Mesenchymal stem cell (in vitro differentiated cells and primary cell): Measurements from ENCODE around the gene SNRPD3.

Experiments used
- DNase-seq: peaks from one replicate; pipeline ENCODE4 v3.0.0-alpha.2; 2013
- H2AFZ ChIP-seq: one replicate; pipeline ENCODE4 v1.6.1; 2013; ENCODE audit warnings: low read depth, mild to moderate bottlenecking, control low read depth, inconsistent platforms, low read length, moderate library complexity
- H2AK5ac ChIP-seq: 2 replicates; pipeline ENCODE4 v1.6.1; 2013; ENCODE audit warnings: low read length, moderate library complexity, mild to moderate bottlenecking, inconsistent platforms; ENCODE audit not compliant: severe bottlenecking
- H2BK120ac ChIP-seq: one replicate; pipeline ENCODE4 v1.6.1; 2013; ENCODE audit warnings: low read depth, mild to moderate bottlenecking, inconsistent platforms, low read length, moderate library complexity
- H2BK12ac ChIP-seq, 2 experiments: one replicate each; pipeline ENCODE4 v1.6.1; 2013; ENCODE audit warnings: inconsistent platforms in 2 of 2, low read length in 2 of 2, mild to moderate bottlenecking in 2 of 2, moderate library complexity in 2 of 2, control low read depth in 1 of 2
- H2BK15ac ChIP-seq: one replicate; pipeline ENCODE4 v1.6.1; 2013; ENCODE audit warnings: mild to moderate bottlenecking, low read depth, inconsistent platforms; ENCODE audit not compliant: poor library complexity, severe bottlenecking
- H2BK5ac ChIP-seq: 2 replicates; pipeline ENCODE4 v1.6.1; 2013; ENCODE audit warnings: low read depth, mild to moderate bottlenecking, low read length, control low read depth, inconsistent platforms; ENCODE audit not compliant: poor library complexity, severe bottlenecking
- H3K14ac ChIP-seq, 2 experiments: one replicate each; pipeline ENCODE4 v1.6.1; 2013; ENCODE audit warnings: inconsistent platforms in 2 of 2, low read length in 2 of 2, control low read depth in 1 of 2, mild to moderate bottlenecking in 1 of 2, moderate library complexity in 1 of 2
- H3K18ac ChIP-seq, 2 experiments: one replicate each; pipeline ENCODE4 v1.6.1; 2013; ENCODE audit warnings: inconsistent platforms in 2 of 2, low read length in 2 of 2, control low read depth in 1 of 2, low read depth in 1 of 2, mild to moderate bottlenecking in 1 of 2
- H3K23ac ChIP-seq, 2 experiments: one replicate each; pipeline ENCODE4 v1.6.1; 2013; ENCODE audit warnings: inconsistent platforms in 2 of 2, low read length in 2 of 2, mild to moderate bottlenecking in 2 of 2, moderate library complexity in 2 of 2, control low read depth in 1 of 2
- H3K27ac ChIP-seq: 2 replicates; pipeline ENCODE4 v1.5.1; 2013; ENCODE audit warnings: mild to moderate bottlenecking, moderate library complexity, low read length, control low read depth, inconsistent platforms; ENCODE audit not compliant: poor library complexity, severe bottlenecking
- H3K27me3 ChIP-seq, 2 experiments: 2 replicates each; pipeline versions ENCODE4 v1.6.1 to v1.7.0; 2013; ENCODE audit warnings: low read length in 2 of 2, mild to moderate bottlenecking in 2 of 2, moderate library complexity in 2 of 2, control low read depth in 1 of 2, inconsistent platforms in 1 of 2; ENCODE audit not compliant: control insufficient read depth in 1 of 2, insufficient read depth in 1 of 2
- H3K36me3 ChIP-seq, 2 experiments: 2 replicates each; pipeline versions ENCODE4 v1.6.1 to v1.7.0; 2013; ENCODE audit warnings: low read length in 2 of 2, control low read depth in 1 of 2, inconsistent platforms in 1 of 2, low read depth in 1 of 2, mild to moderate bottlenecking in 1 of 2; ENCODE audit not compliant: insufficient read depth in 2 of 2, control insufficient read depth in 1 of 2
- H3K4ac ChIP-seq, 2 experiments: one replicate each; pipeline ENCODE4 v1.6.1; 2013; ENCODE audit warnings: inconsistent platforms in 2 of 2, low read length in 2 of 2, mild to moderate bottlenecking in 2 of 2, moderate library complexity in 2 of 2, control low read depth in 1 of 2, low read depth in 1 of 2
- H3K4me1 ChIP-seq: 2 replicates; pipeline ENCODE4 v1.6.1; 2013; ENCODE audit warnings: low read depth, low read length, control low read depth; ENCODE audit not compliant: control insufficient read depth, insufficient read depth
- H3K4me2 ChIP-seq: 2 replicates; pipeline ENCODE4 v1.6.1; 2013; ENCODE audit warnings: low read length, mild to moderate bottlenecking, inconsistent platforms; ENCODE audit not compliant: poor library complexity, severe bottlenecking
- H3K4me3 ChIP-seq, 2 experiments: 2 replicates each; pipeline versions ENCODE4 v1.5.1 to v1.7.0; 2013; ENCODE audit warnings: low read length in 2 of 2, mild to moderate bottlenecking in 2 of 2, control low read depth in 1 of 2, low read depth in 1 of 2; ENCODE audit not compliant: insufficient read depth in 1 of 2
- H3K79me1 ChIP-seq: replicated peaks from 2 replicates; pipeline ENCODE4 v1.6.1; 2013; ENCODE audit warnings: mild to moderate bottlenecking, control low read depth, low read length, inconsistent platforms; ENCODE audit not compliant: poor library complexity, severe bottlenecking
- H3K9ac ChIP-seq: 2 replicates; pipeline ENCODE4 v1.7.0; 2013; ENCODE audit warnings: mild to moderate bottlenecking, low read length, moderate library complexity
- H3K9me3 ChIP-seq: 2 replicates; pipeline ENCODE4 v1.7.0; 2013; ENCODE audit warnings: mild to moderate bottlenecking, low read length; ENCODE audit not compliant: control insufficient read depth
- H4K8ac ChIP-seq: one replicate; pipeline ENCODE4 v1.6.1; 2013; ENCODE audit warnings: inconsistent platforms, mild to moderate bottlenecking, low read length, moderate library complexity
- H4K91ac ChIP-seq: one replicate; pipeline ENCODE4 v1.6.1; 2013; ENCODE audit warnings: mild to moderate bottlenecking, low read length, inconsistent platforms
- WGBS: methylation state at CpG from one replicate; pipeline ENCODE4 v1.1.7; 2013; ENCODE audit warnings: mixed read lengths; 5-methylcytosine and 5-hydroxymethylcytosine counted together

Gene SNRPD3

GRCh38 chr22:24540470-24540869 lies 15.3 kb upstream of the SNRPD3 start:
- H3K23ac ChIP-seq, result no peak overlapping the region
- WGBS, result 98% methylated on average over 2 of the region's 2 CpGs
- H3K27ac ChIP-seq, result no peak overlapping the region
- no peak overlapping the region for H3K14ac ChIP-seq
- no peak overlapping the region for H4K8ac ChIP-seq
- peaks cover 54 to 61% of the 10 kb centered on the region in 2 experiments for H3K36me3 ChIP-seq
- no peak overlapping the region for H3K4me3 ChIP-seq
- peaks cover 26% of the 10 kb centered on the region for H3K79me1 ChIP-seq
- H3K9me3 ChIP-seq, result no peaks in the 10 kb centered on the region
- DNase-seq, result no peak
- no peak overlapping the region for H2AK5ac ChIP-seq
- H2BK15ac ChIP-seq, result no peak overlapping the region
- no peaks in the 10 kb centered on the region for H3K27me3 ChIP-seq
- H2AFZ ChIP-seq, result no peak overlapping the region
- no peak overlapping the region for H2BK120ac ChIP-seq
- peaks cover 5% of the 10 kb centered on the region for H3K4me1 ChIP-seq
- H2BK12ac ChIP-seq, result no peak overlapping the region
- no peak overlapping the region for H3K18ac ChIP-seq
- no peak overlapping the region for H3K9ac ChIP-seq
- H3K4me2 ChIP-seq, result no peak overlapping the region
- no peak overlapping the region for H3K4ac ChIP-seq
- H2BK5ac ChIP-seq, result no peak overlapping the region
- H4K91ac ChIP-seq, result no peak overlapping the region

- no peak overlapping the region for H4K8ac ChIP-seq
- H3K9ac ChIP-seq, result no peak overlapping the region
- no peak overlapping the region for H3K23ac ChIP-seq
- DNase-seq, result no peak
- H2BK5ac ChIP-seq, result no peak overlapping the region
- H3K4ac ChIP-seq, result no peak overlapping the region
- peaks cover 62 to 69% of the 10 kb centered on the region in 2 experiments for H3K36me3 ChIP-seq
- H3K14ac ChIP-seq, result no peak overlapping the region
- no peak overlapping the region for H3K27ac ChIP-seq
- no peak overlapping the region for H4K91ac ChIP-seq
- H3K9me3 ChIP-seq, result no peaks in the 10 kb centered on the region
- H3K4me1 ChIP-seq, result peaks cover 5% of the 10 kb centered on the region
- H2AK5ac ChIP-seq, result no peak overlapping the region
- H2BK120ac ChIP-seq, result no peak overlapping the region
- no peaks in the 10 kb centered on the region for H3K27me3 ChIP-seq
- H3K4me3 ChIP-seq, result no peak overlapping the region
- no peak overlapping the region for H3K18ac ChIP-seq
- H3K4me2 ChIP-seq, result no peak overlapping the region
- no peak overlapping the region for H2AFZ ChIP-seq
- over 99% methylated on average over 6 of the region's 6 CpGs for WGBS
- no peak overlapping the region for H2BK12ac ChIP-seq
- peaks cover 33% of the 10 kb centered on the region for H3K79me1 ChIP-seq
- no peak overlapping the region for H2BK15ac ChIP-seq
These were observed 13.9 kb upstream of the SNRPD3 start for GRCh38 chr22:24541681-24542515.

GRCh38 chr22:24542641-24543040 lies 13.2 kb upstream of the SNRPD3 start:
- Histone ChIP-seq H2BK5ac (no peak overlapping the region), H3K4me2 (no peak overlapping the region), H3K27ac (no peak overlapping the region), H2AK5ac (no peak overlapping the region), H2AFZ (no peak overlapping the region), H2BK12ac (no peak overlapping the region), H3K36me3 (peaks cover 69 to 77% of the 10 kb centered on the region in 2 experiments), H4K91ac (no peak overlapping the region), H3K4ac (no peak overlapping the region), H3K18ac (no peak overlapping the region), H3K27me3 (no peaks in the 10 kb centered on the region), H3K4me3 (no peak overlapping the region), H3K9me3 (no peaks in the 10 kb centered on the region), H3K9ac (no peak overlapping the region), H4K8ac (no peak overlapping the region), H3K14ac (no peak overlapping the region), H3K4me1 (peaks cover 5% of the 10 kb centered on the region), H2BK120ac (no peak overlapping the region), H3K79me1 (peaks cover 39% of the 10 kb centered on the region), H2BK15ac (no peak overlapping the region), H3K23ac (no peak overlapping the region)
- 96% methylated on average over 9 of the region's 9 CpGs for WGBS
- DNase-seq, result no peak

GRCh38 chr22:24543185-24543601 lies 12.6 kb upstream of the SNRPD3 start:
- H3K23ac ChIP-seq, result no peak overlapping the region
- H3K36me3 ChIP-seq, result peaks cover 75 to 82% of the 10 kb centered on the region in 2 experiments
- H2AK5ac ChIP-seq, result no peak overlapping the region
- H3K27me3 ChIP-seq, result no peaks in the 10 kb centered on the region
- 93% methylated on average over 7 of the region's 7 CpGs for WGBS
- no peak overlapping the region for H2BK120ac ChIP-seq
- peaks cover 5% of the 10 kb centered on the region for H3K4me1 ChIP-seq
- H4K91ac ChIP-seq, result no peak overlapping the region
- H3K9me3 ChIP-seq, result no peaks in the 10 kb centered on the region
- H4K8ac ChIP-seq, result no peak overlapping the region
- DNase-seq, result no peak
- no peak overlapping the region for H3K4me3 ChIP-seq
- H3K79me1 ChIP-seq, result peaks cover 45% of the 10 kb centered on the region
- H3K4ac ChIP-seq, result no peak overlapping the region
- H2BK12ac ChIP-seq, result no peak overlapping the region
- no peak overlapping the region for H2BK15ac ChIP-seq
- no peak overlapping the region for H3K4me2 ChIP-seq
- H3K27ac ChIP-seq, result no peak overlapping the region
- H3K18ac ChIP-seq, result no peak overlapping the region
- H2BK5ac ChIP-seq, result no peak overlapping the region
- H2AFZ ChIP-seq, result no peak overlapping the region
- no peak overlapping the region for H3K9ac ChIP-seq
- H3K14ac ChIP-seq, result no peak overlapping the region
